HEK293 (cell line): ENCODE results near the gene ADAMTS10.

Experiments used
- CTCF ChIA-PET: fragments of 350-600 bp; formaldehyde crosslinking; extraction: SDS; loops from one replicate; lab custom pipeline; 2021; ENCODE audit warnings: antibody characterized with exemption; lab: Yijun Ruan, JAX
- POLR2A ChIA-PET: fragments of 300-600 bp; formaldehyde crosslinking; extraction: SDS; loops from one replicate; lab custom pipeline; 2020; ENCODE audit warnings: antibody characterized with exemption, inconsistent platforms; lab: Yijun Ruan, JAX
- H3K27ac ChIP-seq: fragments of 200-500 bp; sonication (Bioruptor generic); 2 replicates; pipeline ENCODE4 v1.5.1; 2014; ENCODE audit warnings: low read depth, low read length, control low read depth, inconsistent platforms; ENCODE audit errors: extremely low read depth
- H3K36me3 ChIP-seq, 2 experiments: fragments of 200-500 bp in 1 of 2; sonication (Bioruptor generic) in 1 of 2; 1 replicate in 1 of 2; 2 replicates in 1 of 2; pipeline ENCODE4 v1.5.1; 2014 to 2017; ENCODE audit warnings: inconsistent platforms in 2 of 2, low read length in 2 of 2; ENCODE audit not compliant: control insufficient read depth in 2 of 2, insufficient read depth in 1 of 2
- H3K4me1 ChIP-seq: fragments of 200-500 bp; sonication (Bioruptor generic); 2 replicates; pipeline ENCODE4 v1.5.1; 2014; ENCODE audit warnings: mild to moderate bottlenecking, low read length, inconsistent platforms; ENCODE audit not compliant: control insufficient read depth, insufficient read depth
- H3K4me3 ChIP-seq: 2 replicates; pipeline ENCODE4 v1.5.1; 2011; ENCODE audit warnings: low read depth, mild to moderate bottlenecking, control low read depth, low read length, moderate library complexity
- H3K9me3 ChIP-seq: fragments of 200-500 bp; sonication (Bioruptor generic); 2 replicates; pipeline ENCODE4 v1.5.1; 2014; ENCODE audit warnings: low read depth, low read length, inconsistent platforms; ENCODE audit not compliant: control insufficient read depth, insufficient read depth
- BCL11A ChIP-seq: fragments of 450-650 bp; formaldehyde crosslinking; IDR thresholded peaks from 2 replicates; pipeline ENCODE4 v1.5.1; 2016; ENCODE audit warnings: low read depth, missing biosample characterization, missing genetic modification characterization
- BCL11B ChIP-seq: fragments of 450-650 bp; formaldehyde crosslinking; IDR thresholded peaks from 2 replicates; pipeline ENCODE4 v1.5.1; 2016; ENCODE audit warnings: low read depth, missing biosample characterization, missing genetic modification characterization
- FEZF1 ChIP-seq: fragments of 450-650 bp; formaldehyde crosslinking; IDR thresholded peaks from 2 replicates; pipeline ENCODE4 v1.5.1; 2016; ENCODE audit warnings: missing biosample characterization, missing genetic modification characterization
- GLI2 ChIP-seq: fragments of 450-650 bp; formaldehyde crosslinking; IDR thresholded peaks from 2 replicates; pipeline ENCODE4; 2017; ENCODE audit warnings: missing biosample characterization, missing genetic modification characterization, low read depth, borderline replicate concordance
- GLIS1 ChIP-seq: fragments of 450-650 bp; formaldehyde crosslinking; IDR thresholded peaks from 2 replicates; pipeline ENCODE4 v1.5.1; 2016; ENCODE audit warnings: missing biosample characterization, missing genetic modification characterization
- SP2 ChIP-seq: fragments of 450-650 bp; formaldehyde crosslinking; IDR thresholded peaks from 2 replicates; pipeline ENCODE4 v1.5.1; 2016; ENCODE audit warnings: missing biosample characterization, missing genetic modification characterization
- YY1 ChIP-seq: fragments of 450-650 bp; formaldehyde crosslinking; IDR thresholded peaks from 2 replicates; pipeline ENCODE4 v1.5.1; 2018; ENCODE audit warnings: missing biosample characterization, missing genetic modification characterization
- ZBTB7A ChIP-seq: fragments of 450-650 bp; formaldehyde crosslinking; IDR thresholded peaks from 2 replicates; pipeline ENCODE4 v1.5.1; 2016; ENCODE audit warnings: low read depth, missing biosample characterization, missing genetic modification characterization
- ZNF10 ChIP-seq: fragments of 450-650 bp; formaldehyde crosslinking; IDR thresholded peaks from 2 replicates; pipeline ENCODE4 v1.5.1; 2017; ENCODE audit warnings: missing biosample characterization, missing genetic modification characterization
- ZNF214 ChIP-seq: fragments of 450-650 bp; formaldehyde crosslinking; IDR thresholded peaks from 2 replicates; pipeline ENCODE4 v1.5.1; 2017; ENCODE audit warnings: missing biosample characterization, mild to moderate bottlenecking, missing genetic modification characterization, borderline replicate concordance
- ZNF239 ChIP-seq: fragments of 450-650 bp; formaldehyde crosslinking; IDR thresholded peaks from 2 replicates; pipeline ENCODE4 v1.5.1; 2016; ENCODE audit warnings: missing biosample characterization, missing genetic modification characterization
- ZNF350 ChIP-seq: fragments of 450-650 bp; formaldehyde crosslinking; IDR thresholded peaks from 2 replicates; pipeline ENCODE4 v1.5.0; 2017; ENCODE audit warnings: missing biosample characterization, mild to moderate bottlenecking, missing genetic modification characterization
- ZNF37A ChIP-seq: fragments of 450-650 bp; IDR thresholded peaks from 2 replicates; pipeline ENCODE4 v1.5.1; 2018; ENCODE audit warnings: missing biosample characterization, missing genetic modification characterization
- ZNF433 ChIP-seq: fragments of 450-650 bp; formaldehyde crosslinking; IDR thresholded peaks from 2 replicates; pipeline ENCODE4 v1.5.1; 2016; ENCODE audit warnings: missing biosample characterization, missing genetic modification characterization, low read depth
- ZNF518A ChIP-seq: fragments of 450-650 bp; formaldehyde crosslinking; conservative IDR thresholded peaks from 2 replicates; pipeline ENCODE4 v1.5.1; 2016; ENCODE audit warnings: low read depth, missing biosample characterization, missing genetic modification characterization
- ZNF529 ChIP-seq: fragments of 450-650 bp; formaldehyde crosslinking; IDR thresholded peaks from 2 replicates; pipeline ENCODE4 v1.5.1; 2017; ENCODE audit warnings: missing genetic modification characterization, missing biosample characterization; ENCODE audit not compliant: insufficient replicate concordance
- ZNF561 ChIP-seq: fragments of 450-650 bp; IDR thresholded peaks from 2 replicates; pipeline ENCODE4 v1.5.1; 2018; ENCODE audit warnings: missing biosample characterization, missing genetic modification characterization, borderline replicate concordance
- ZNF624 ChIP-seq: fragments of 450-650 bp; formaldehyde crosslinking; IDR thresholded peaks from 2 replicates; pipeline ENCODE4 v1.5.1; 2017; ENCODE audit warnings: missing biosample characterization, missing genetic modification characterization
- ZNF701 ChIP-seq: fragments of 450-650 bp; formaldehyde crosslinking; IDR thresholded peaks from 2 replicates; pipeline ENCODE4 v1.5.1; 2016; ENCODE audit warnings: missing biosample characterization, missing genetic modification characterization
- ZNF837 ChIP-seq: fragments of 450-650 bp; formaldehyde crosslinking; IDR thresholded peaks from 2 replicates; pipeline ENCODE4 v1.5.1; 2016; ENCODE audit warnings: missing biosample characterization, missing genetic modification characterization
- ZNF843 ChIP-seq: fragments of 450-650 bp; formaldehyde crosslinking; IDR thresholded peaks from 2 replicates; pipeline ENCODE4 v1.5.1; 2016; ENCODE audit warnings: missing biosample characterization, missing genetic modification characterization
- TF ChIP-seq, protein P1 (sequence below): fragments of 450-650 bp; formaldehyde crosslinking; IDR thresholded peaks from 2 replicates; pipeline ENCODE4 v1.5.1; 2017; ENCODE audit warnings: missing biosample characterization, mild to moderate bottlenecking, missing genetic modification characterization, moderate library complexity
- TF ChIP-seq, protein P2 (sequence below): fragments of 450-650 bp; formaldehyde crosslinking; IDR thresholded peaks from 2 replicates; pipeline ENCODE4 v1.5.1; 2016; ENCODE audit warnings: missing biosample characterization, missing genetic modification characterization
- TF ChIP-seq, protein P3 (sequence below): fragments of 450-650 bp; IDR thresholded peaks from 2 replicates; pipeline ENCODE4 v1.5.1; 2018; ENCODE audit warnings: missing biosample characterization, mild to moderate bottlenecking, missing genetic modification characterization
- TF ChIP-seq, protein P4 (sequence below): fragments of 450-650 bp; formaldehyde crosslinking; IDR thresholded peaks from 2 replicates; pipeline ENCODE4 v1.5.1; 2017; ENCODE audit warnings: missing biosample characterization, missing genetic modification characterization

ADAMTS10 gene

DNA sequence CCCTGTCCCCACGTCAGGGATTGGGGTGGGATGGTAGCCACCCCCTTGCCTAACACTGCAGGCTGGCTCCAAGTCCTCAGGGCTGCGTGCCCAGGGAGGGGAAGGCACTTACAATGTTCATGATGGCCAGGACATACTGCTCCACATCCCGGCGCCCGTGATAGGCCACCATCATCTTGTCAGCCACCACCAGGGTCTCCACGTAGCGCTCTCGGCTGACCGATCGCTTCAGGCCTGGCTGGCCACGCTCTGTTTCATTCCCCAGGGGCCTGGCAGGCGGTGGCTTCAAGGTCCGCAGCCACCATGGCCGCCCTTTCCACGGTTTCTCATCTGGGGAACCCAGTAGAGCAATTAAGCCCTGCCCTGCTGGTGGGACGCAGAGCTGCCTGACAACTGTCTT is 9.7 kb downstream of the ADAMTS10 start:
- Histone ChIP-seq H3K9me3 (no peaks in the 10 kb centered on the region), H3K27ac (no peak overlapping the region), H3K36me3 (peaks cover 0 to 7% of the 10 kb centered on the region in 2 experiments; a peak in 2 of 3 replicates), H3K4me3 (no peak overlapping the region), H3K4me1 (no peaks in the 10 kb centered on the region)
- no peak for TF ChIP-seq BCL11B
- TF ChIP-seq, protein P1, sequence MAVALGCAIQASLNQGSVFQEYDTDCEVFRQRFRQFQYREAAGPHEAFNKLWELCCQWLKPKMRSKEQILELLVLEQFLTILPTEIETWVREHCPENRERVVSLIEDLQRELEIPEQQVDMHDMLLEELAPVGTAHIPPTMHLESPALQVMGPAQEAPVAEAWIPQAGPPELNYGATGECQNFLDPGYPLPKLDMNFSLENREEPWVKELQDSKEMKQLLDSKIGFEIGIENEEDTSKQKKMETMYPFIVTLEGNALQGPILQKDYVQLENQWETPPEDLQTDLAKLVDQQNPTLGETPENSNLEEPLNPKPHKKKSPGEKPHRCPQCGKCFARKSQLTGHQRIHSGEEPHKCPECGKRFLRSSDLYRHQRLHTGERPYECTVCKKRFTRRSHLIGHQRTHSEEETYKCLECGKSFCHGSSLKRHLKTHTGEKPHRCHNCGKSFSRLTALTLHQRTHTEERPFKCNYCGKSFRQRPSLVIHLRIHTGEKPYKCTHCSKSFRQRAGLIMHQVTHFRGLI (tag by site-specific recombination) = no peak
- no peak for TF ChIP-seq ZNF214 (tag by site-specific recombination)
- TF ChIP-seq, protein P2, sequence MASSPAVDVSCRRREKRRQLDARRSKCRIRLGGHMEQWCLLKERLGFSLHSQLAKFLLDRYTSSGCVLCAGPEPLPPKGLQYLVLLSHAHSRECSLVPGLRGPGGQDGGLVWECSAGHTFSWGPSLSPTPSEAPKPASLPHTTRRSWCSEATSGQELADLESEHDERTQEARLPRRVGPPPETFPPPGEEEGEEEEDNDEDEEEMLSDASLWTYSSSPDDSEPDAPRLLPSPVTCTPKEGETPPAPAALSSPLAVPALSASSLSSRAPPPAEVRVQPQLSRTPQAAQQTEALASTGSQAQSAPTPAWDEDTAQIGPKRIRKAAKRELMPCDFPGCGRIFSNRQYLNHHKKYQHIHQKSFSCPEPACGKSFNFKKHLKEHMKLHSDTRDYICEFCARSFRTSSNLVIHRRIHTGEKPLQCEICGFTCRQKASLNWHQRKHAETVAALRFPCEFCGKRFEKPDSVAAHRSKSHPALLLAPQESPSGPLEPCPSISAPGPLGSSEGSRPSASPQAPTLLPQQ (tag by site-specific recombination) = no peak
- no peak for TF ChIP-seq FEZF1
- TF ChIP-seq ZNF518A (tag by site-specific recombination) = no peak
- no peak for TF ChIP-seq ZNF10
- no peak for TF ChIP-seq ZNF529 (tag by site-specific recombination)
- TF ChIP-seq BCL11A (tag by site-specific recombination) = no peak
- no peak for TF ChIP-seq ZBTB7A (tag by site-specific recombination)
- no peak for TF ChIP-seq ZNF350 (tag by site-specific recombination)
- TF ChIP-seq GLIS1 (tag by site-specific recombination) = no peak
- no peak for TF ChIP-seq YY1 (tag by site-specific recombination)
- POLR2A ChIA-PET = no interaction called here
- CTCF ChIA-PET = interaction anchor here (0.7 kb wide), 1 partner anchor 16 kb away, joined by 3 read pairs; no protein-coding TSS in a partner anchor

DNA sequence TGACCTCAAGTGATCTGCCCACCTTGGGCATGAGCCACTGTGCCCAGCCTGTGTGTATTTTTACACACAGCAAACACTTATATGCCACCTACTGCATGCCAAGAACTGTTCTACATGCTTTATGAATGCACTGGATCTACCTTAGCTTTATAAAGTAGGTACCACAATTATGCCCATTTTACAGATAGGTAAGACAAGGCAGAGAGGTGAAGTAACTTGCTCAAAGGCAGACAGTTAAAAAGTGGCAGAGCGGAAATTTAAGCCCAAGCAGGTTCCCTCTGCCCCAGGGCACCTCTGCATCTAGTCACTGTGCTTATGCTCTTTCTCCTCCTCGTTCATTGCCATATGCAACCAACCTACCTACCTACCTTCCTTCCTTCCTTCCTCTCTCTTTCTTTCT is 10.5 kb downstream of the ADAMTS10 start:
- no peak overlapping the region for H3K27ac ChIP-seq
- no peak overlapping the region for H3K4me3 ChIP-seq
- peaks cover 0 to 6% of the 10 kb centered on the region in 2 experiments; a peak in 2 of 3 replicates for H3K36me3 ChIP-seq
- POLR2A ChIA-PET = no interaction called here
- H3K9me3 ChIP-seq = no peaks in the 10 kb centered on the region
- no peaks in the 10 kb centered on the region for H3K4me1 ChIP-seq
- CTCF ChIA-PET = interaction anchor here (0.6 to 1.7 kb wide), 4 partner anchors 14 to 604 kb away, joined by 3 to 5 read pairs (median 4); no protein-coding TSS in a partner anchor
- no peak for TF ChIP-seq ZNF843
- no peak for TF ChIP-seq ZNF561
- TF ChIP-seq ZNF433 (tag by site-specific recombination) = no peak
- TF ChIP-seq, protein P3, sequence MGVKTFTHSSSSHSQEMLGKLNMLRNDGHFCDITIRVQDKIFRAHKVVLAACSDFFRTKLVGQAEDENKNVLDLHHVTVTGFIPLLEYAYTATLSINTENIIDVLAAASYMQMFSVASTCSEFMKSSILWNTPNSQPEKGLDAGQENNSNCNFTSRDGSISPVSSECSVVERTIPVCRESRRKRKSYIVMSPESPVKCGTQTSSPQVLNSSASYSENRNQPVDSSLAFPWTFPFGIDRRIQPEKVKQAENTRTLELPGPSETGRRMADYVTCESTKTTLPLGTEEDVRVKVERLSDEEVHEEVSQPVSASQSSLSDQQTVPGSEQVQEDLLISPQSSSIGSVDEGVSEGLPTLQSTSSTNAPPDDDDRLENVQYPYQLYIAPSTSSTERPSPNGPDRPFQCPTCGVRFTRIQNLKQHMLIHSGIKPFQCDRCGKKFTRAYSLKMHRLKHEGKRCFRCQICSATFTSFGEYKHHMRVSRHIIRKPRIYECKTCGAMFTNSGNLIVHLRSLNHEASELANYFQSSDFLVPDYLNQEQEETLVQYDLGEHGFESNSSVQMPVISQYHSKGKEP (tag by site-specific recombination) = no peak
- no peak for TF ChIP-seq GLI2 (tag by site-specific recombination)
- TF ChIP-seq ZNF701 (tag by site-specific recombination) = no peak
- no peak for TF ChIP-seq SP2 (tag by site-specific recombination)
- no peak for TF ChIP-seq ZNF837 (tag by site-specific recombination)
- TF ChIP-seq, protein P4, sequence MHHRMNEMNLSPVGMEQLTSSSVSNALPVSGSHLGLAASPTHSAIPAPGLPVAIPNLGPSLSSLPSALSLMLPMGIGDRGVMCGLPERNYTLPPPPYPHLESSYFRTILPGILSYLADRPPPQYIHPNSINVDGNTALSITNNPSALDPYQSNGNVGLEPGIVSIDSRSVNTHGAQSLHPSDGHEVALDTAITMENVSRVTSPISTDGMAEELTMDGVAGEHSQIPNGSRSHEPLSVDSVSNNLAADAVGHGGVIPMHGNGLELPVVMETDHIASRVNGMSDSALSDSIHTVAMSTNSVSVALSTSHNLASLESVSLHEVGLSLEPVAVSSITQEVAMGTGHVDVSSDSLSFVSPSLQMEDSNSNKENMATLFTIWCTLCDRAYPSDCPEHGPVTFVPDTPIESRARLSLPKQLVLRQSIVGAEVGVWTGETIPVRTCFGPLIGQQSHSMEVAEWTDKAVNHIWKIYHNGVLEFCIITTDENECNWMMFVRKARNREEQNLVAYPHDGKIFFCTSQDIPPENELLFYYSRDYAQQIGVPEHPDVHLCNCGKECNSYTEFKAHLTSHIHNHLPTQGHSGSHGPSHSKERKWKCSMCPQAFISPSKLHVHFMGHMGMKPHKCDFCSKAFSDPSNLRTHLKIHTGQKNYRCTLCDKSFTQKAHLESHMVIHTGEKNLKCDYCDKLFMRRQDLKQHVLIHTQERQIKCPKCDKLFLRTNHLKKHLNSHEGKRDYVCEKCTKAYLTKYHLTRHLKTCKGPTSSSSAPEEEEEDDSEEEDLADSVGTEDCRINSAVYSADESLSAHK (tag by site-specific recombination) = no peak
- no peak for TF ChIP-seq ZNF624 (tag by site-specific recombination)
- no peak for TF ChIP-seq ZNF239 (tag by site-specific recombination)
- TF ChIP-seq ZNF37A (tag by site-specific recombination) = no peak
